Astrocyte of the cerebellum (primary cell): Measurements from ENCODE around the gene POLL.
A peak's percentile ranks its signal among the peaks of the same experiment; 100 is the strongest.
"Not testable (repeated sequence)": the region's sequence is repeated elsewhere in the genome, so short reads cannot be mapped to it uniquely, and the experiment has no call there.

Experiments
- DNase-seq: peaks from one replicate; pipeline ENCODE4 v3.0.0-alpha.2; 2011; ENCODE audit warnings: low read depth
- H3K4me3 ChIP-seq: 2 replicates; pipeline ENCODE4 v1.5.1; 2011; ENCODE audit warnings: mild to moderate bottlenecking, low read depth, low read length, moderate library complexity
- in situ Hi-C: cut with HindIII; loops from 2 replicates; pipeline ENCODE4 v1.10.0; 2017; ENCODE audit warnings: low sequenced_read_pairs
- TF ChIP-seq, protein P1 (sequence below): IDR thresholded peaks from 2 replicates; pipeline ENCODE4 v1.5.1; 2012; ENCODE audit warnings: low read length, low read depth, moderate library complexity, mild to moderate bottlenecking; ENCODE audit errors: missing control alignments

POLL gene

DNA sequence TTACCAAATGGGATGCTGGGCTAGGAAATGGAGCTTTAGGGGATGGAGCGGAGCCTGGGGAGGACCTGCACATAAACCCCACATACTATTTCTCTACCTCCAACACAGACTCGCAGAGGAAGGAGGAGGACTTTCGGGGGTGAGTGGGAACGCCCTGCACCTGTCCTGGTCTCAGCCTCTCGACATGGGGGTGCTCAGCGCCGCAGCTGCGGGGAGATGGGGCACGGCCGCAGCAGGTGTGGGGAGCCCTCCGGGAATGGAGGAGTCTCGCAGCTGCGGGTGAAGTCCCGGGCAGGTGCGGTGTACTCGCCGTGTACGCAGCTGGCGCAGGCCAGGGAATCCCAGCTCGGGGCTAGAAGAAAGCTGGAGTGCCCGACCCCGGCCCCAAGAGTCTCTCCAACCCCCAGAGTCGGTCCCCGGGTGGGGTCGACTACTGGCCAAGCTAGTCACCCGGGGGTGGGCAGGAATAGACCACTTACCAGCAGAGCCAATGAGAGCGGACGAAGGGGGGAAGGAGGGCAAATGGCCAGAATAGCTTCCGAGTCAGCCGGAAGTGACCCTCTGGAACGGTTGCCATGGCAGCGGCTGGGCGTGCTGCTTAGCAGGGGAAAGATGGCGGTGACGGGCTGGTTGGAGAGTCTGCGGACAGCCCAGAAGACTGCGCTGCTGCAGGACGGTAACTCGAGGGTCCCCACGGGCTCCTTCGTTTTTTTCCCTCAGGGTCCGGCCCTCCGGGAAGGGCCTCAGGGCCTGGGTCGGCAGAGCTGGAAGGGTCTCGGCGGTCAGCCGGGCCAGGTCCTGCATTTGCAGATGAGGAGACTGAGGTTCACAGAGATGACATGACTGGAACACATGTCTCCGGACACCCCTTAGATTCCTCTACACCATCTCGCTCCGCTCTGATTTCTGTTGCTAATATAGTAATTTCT, at the start of gene POLL, which contains the start of gene DPCD:
TSS of gene POLL (minus strand) at position 533 of the 929 bp plus-strand sequence. CDS start 897 bp downstream, outside the sequence.
TSS of gene DPCD (plus strand) at position 597 of the 929 bp plus-strand sequence. CDS start at position 613, 16 bp downstream.
- peak; percentile 88 for DNase-seq
- H3K4me3 ChIP-seq: peak within 1 kb of the TSS; percentile 97
- in situ Hi-C loops: no loop called here
- TF ChIP-seq, protein P1, sequence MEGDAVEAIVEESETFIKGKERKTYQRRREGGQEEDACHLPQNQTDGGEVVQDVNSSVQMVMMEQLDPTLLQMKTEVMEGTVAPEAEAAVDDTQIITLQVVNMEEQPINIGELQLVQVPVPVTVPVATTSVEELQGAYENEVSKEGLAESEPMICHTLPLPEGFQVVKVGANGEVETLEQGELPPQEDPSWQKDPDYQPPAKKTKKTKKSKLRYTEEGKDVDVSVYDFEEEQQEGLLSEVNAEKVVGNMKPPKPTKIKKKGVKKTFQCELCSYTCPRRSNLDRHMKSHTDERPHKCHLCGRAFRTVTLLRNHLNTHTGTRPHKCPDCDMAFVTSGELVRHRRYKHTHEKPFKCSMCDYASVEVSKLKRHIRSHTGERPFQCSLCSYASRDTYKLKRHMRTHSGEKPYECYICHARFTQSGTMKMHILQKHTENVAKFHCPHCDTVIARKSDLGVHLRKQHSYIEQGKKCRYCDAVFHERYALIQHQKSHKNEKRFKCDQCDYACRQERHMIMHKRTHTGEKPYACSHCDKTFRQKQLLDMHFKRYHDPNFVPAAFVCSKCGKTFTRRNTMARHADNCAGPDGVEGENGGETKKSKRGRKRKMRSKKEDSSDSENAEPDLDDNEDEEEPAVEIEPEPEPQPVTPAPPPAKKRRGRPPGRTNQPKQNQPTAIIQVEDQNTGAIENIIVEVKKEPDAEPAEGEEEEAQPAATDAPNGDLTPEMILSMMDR: no peak

DNA sequence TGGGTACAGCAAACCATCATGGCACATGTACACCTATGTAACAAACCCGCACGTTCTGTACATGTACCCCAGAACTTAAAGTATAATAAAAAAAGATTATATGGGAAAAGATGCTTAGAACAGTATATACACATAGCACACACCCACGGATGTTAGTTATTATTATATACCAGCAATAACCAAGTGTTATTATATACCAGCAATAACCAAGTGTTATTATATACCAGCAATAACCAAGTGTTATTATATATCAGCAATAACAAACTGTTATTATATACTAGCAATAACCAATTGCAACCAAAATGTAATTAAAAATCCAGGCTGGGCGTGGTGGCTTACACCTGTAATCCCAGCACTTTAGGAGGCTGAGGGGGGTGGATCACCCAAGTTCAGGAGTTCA, 45.5 kb upstream of the POLL start:
- H3K4me3 ChIP-seq, DNase-seq, in situ Hi-C loops: not testable (repeated sequence)

DNA sequence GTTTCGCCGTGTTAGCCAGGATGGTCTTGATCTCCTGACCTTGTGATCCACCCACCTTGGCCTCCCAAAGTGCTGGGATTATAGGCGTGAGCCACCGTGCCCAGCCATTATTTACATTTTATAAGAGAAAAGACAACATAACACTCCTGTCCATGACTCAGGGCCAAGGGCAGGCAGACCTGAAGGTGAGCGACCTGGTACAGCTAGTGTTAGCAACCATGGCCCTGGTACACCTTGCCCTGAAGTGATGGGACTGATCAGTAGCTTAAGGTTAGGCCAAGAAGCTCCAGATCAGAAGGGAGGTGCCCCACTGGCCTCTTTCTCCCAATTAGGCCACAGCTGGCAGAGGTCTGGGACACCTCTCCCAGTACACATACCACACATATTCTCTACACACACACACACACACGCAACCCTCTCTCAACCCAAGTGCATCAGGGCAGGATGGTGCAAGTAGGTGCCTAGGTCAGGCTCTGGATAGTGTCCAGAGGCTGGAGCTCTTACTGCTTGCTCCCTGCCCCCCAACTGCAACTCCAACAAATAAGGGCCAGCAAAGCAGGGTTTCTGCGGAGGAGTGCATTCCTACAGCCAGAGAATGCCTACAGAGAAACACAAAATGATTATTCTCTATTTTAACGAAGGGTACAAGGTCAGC, 43.9 kb upstream of the POLL start:
- DNase-seq: no peak
- no peak overlapping the region for H3K4me3 ChIP-seq
- in situ Hi-C loops: no loop called here
- TF ChIP-seq, protein P1: no peak

DNA sequence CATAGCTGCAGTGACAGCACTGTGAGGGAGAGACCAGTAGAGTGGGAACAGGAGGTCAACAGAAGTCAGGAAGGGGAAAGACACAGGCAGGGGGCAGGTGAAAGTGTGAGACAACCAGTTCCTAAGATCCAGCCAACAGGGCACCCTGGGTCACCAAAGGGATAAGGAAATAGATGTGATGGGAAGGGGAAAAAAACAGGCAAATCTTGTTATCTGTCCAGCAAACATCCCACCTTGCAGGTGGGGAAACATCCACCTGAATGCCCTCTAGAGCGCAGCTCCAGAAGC, 42.5 kb upstream of the POLL start:
- no peak overlapping the region for H3K4me3 ChIP-seq
- in situ Hi-C loops: no loop called here
- TF ChIP-seq, protein P1: no peak
- DNase-seq: no peak

DNA sequence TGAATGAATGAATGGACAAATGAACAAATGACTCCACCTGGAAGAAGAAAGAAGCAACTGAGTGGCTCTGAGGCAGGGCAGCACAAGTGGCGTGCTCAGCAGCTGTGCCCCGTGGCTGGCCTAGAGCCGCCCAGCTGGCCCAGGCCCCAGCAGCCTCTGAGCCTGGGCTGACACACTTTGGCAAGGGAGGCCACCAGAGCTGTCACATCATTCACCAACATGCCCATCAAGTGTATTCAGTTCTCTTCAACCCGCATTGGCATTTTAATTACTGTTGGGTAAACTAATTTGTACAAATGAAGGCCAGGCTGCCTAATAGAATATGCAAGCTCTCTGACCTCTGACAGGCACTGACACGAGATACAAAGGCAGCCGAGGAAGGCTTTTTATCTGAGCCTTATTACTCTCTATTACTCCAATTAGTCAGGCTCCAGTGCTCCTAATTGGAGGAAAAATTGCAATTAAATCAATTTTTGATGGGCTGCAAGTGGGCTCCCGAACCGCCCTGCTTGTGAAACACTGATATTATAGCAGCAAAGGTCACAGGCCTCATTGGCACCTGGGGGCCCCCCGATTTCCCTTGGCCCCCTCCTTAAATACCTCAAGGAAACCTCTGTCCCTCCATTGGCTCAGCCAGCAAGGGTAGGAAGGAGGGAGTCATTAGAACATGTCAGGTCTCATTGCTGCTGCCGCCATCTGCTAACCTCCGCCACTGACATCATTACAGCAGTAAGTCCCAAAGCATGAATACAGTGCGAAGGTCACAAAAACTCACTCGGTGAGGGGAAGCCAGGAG, 42.0 kb upstream of the POLL start:
- in situ Hi-C loops: no loop called here
- DNase-seq: no peak
- TF ChIP-seq, protein P1: no peak
- H3K4me3 ChIP-seq: no peak overlapping the region

DNA sequence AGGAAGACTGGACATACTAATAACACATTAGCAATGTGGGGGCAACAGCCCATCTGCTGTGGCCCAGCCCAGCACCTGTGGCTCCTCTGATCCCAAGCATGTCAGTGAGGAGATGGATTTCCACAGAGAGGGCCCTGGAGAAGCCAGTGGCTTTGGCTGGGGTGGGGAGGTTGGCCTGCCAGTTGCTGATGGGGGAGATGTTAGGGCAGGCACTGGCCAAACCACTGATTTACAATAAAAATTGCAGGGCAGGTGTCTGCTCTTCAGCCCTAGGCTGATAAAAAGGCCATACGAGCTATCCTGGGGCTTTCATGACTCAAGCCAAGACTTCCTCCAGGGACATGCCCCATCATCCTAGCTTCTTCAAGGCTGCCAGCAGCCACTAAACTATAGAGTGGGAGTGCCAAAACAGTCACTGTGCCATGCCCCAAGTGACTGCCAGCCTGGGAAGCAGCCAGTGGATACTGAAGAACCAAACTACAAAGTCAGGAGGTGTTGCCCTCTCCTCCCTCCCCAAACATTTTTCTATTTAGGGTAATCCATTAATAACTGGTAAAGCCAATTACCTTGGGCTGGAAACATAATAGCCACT, 37.9 kb upstream of the POLL start:
- in situ Hi-C loops: no loop called here
- DNase-seq: no peak
- TF ChIP-seq, protein P1: no peak
- no peak overlapping the region for H3K4me3 ChIP-seq
